PC-3 (cell line): ENCODE data around the gene HCN3. TPM values are rescaled to one million over a fixed set of nuclear protein-coding genes. Genes with fewer than 3 reads are reported as not detected.

ENCODE experiments used
- ATAC-seq: fragments of 200-7000 bp; cut with Tn5 transposase; 2 replicates; pipeline ENCODE4 v1.9.1; 2020; ENCODE audit warnings: mild to moderate bottlenecking, moderate library complexity
- BruUV-seq: library from RNA; stranded (reverse); fragments of 400-500 nt; replicated peaks from 2 replicates; lab custom pipeline; 2021; lab: Mats Ljungman, UMichigan
- CTCF ChIA-PET: fragments of 300-600 bp; sonication (Branson Sonifier 250); formaldehyde crosslinking; loops from one replicate; lab custom pipeline; 2022; ENCODE audit warnings: antibody characterized with exemption; lab: Charles Lee
- POLR2A ChIA-PET: fragments of 300-600 bp; sonication (Branson Sonifier 250); formaldehyde crosslinking; loops from one replicate; lab custom pipeline; 2022; ENCODE audit warnings: antibody characterized with exemption; ENCODE audit not compliant: unreplicated experiment; lab: Charles Lee
- DNase-seq: peaks from one replicate; pipeline ENCODE4 v3.0.0-alpha.2; 2015
- H2AFZ ChIP-seq: fragments of 300-600 bp; sonication (generic); 2 replicates; pipeline ENCODE4 v1.6.0; 2016; ENCODE audit warnings: antibody characterized with exemption, low read length
- H3F3A ChIP-seq: fragments of 300-600 bp; sonication (generic); one replicate; pipeline ENCODE4 v1.6.0; 2017; ENCODE audit warnings: antibody characterized with exemption, low read length, control low read depth, mild to moderate bottlenecking; ENCODE audit not compliant: unreplicated experiment
- H3K27ac ChIP-seq: fragments of 300-600 bp; sonication (generic); 2 replicates; pipeline ENCODE4 v1.5.1; 2016; ENCODE audit warnings: mild to moderate bottlenecking, low read length
- H3K27me3 ChIP-seq: fragments of 300-600 bp; sonication (generic); 2 replicates; pipeline ENCODE4 v1.6.1; 2016; ENCODE audit warnings: low read length, mixed read lengths
- H3K36me3 ChIP-seq: fragments of 300-600 bp; sonication (generic); 2 replicates; pipeline ENCODE4 v1.6.1; 2016; ENCODE audit warnings: low read depth, mixed run types, low read length, mixed read lengths
- H3K4me1 ChIP-seq: fragments of 300-600 bp; sonication (generic); 2 replicates; pipeline ENCODE4 v1.5.1; 2016; ENCODE audit warnings: low read length; ENCODE audit not compliant: insufficient read depth
- H3K4me2 ChIP-seq: fragments of 300-600 bp; sonication (generic); 2 replicates; pipeline ENCODE4 v1.6.0; 2016; ENCODE audit warnings: low read length
- H3K4me3 ChIP-seq: fragments of 300-600 bp; sonication (generic); 2 replicates; pipeline ENCODE4 v1.5.1; 2016; ENCODE audit warnings: mild to moderate bottlenecking, low read length, mixed read lengths
- H3K79me2 ChIP-seq: fragments of 300-600 bp; sonication (generic); 2 replicates; pipeline ENCODE4 v1.6.1; 2017; ENCODE audit warnings: low read length, mixed read lengths
- H3K9ac ChIP-seq: fragments of 300-600 bp; sonication (generic); 2 replicates; pipeline ENCODE4 v1.6.0; 2016; ENCODE audit warnings: mild to moderate bottlenecking, low read length
- H3K9me2 ChIP-seq: fragments of 300-600 bp; sonication (generic); replicated peaks from 2 replicates; pipeline ENCODE4 v1.6.1; 2016; ENCODE audit warnings: mixed run types, low read length, mixed read lengths
- H3K9me3 ChIP-seq: fragments of 300-600 bp; sonication (generic); 2 replicates; pipeline ENCODE4 v1.6.1; 2016; ENCODE audit warnings: low read length, mixed read lengths
- H4K20me1 ChIP-seq: fragments of 300-600 bp; sonication (generic); 2 replicates; pipeline ENCODE4 v1.6.1; 2016; ENCODE audit warnings: low read length, mixed read lengths
- CTCF ChIP-seq: fragments of 300-600 bp; sonication (generic); conservative IDR thresholded peaks from 2 replicates; pipeline ENCODE4 v1.5.1; 2017; ENCODE audit warnings: antibody characterized with exemption, low read depth, mild to moderate bottlenecking, low read length
- EZH2 ChIP-seq: fragments of 300-600 bp; sonication (generic); IDR thresholded peaks from one replicate; pipeline ENCODE4 v1.6.1; 2017; ENCODE audit warnings: antibody characterized with exemption, mild to moderate bottlenecking, low read length; ENCODE audit not compliant: unreplicated experiment
- EZH2phosphoT487 ChIP-seq: fragments of 300-600 bp; sonication (generic); IDR thresholded peaks from 2 replicates; pipeline ENCODE4 v1.6.1; 2018; ENCODE audit warnings: mild to moderate bottlenecking, antibody characterized with exemption, low read length, borderline replicate concordance
- intact Hi-C: fragments of 100-400 bp; cut with micrococcal nuclease; formaldehyde crosslinking; loops from 2 replicates; pipeline ENCODE4 v1.9.0; 2023
- total RNA-seq: library from RNA; depleted of rRNA; stranded (reverse); fragments of >200 nt; gene quantifications from 2 replicates; pipeline ENCODE4 v1.2.3, GENCODE V29; 2014

Gene HCN3
- total RNA-seq, 1 experiment from 2014 or later, result 1.9 TPM

GRCh38 chr1:155325603-155325893 lies 48.3 kb downstream of the HCN3 start:
- Histone ChIP-seq H3K4me3 (peak overlapping the region; percentile 80), H3K9me2 (no peaks in the 10 kb centered on the region), H3K9me3 (no peaks in the 10 kb centered on the region), H3K4me1 (peaks cover 27% of the 10 kb centered on the region), H3K9ac (peak overlapping the region; percentile 84), H3K36me3 (peaks cover 19% of the 10 kb centered on the region), H3K4me2 (peak overlapping the region; percentile 93), H3F3A (no peaks in the 10 kb centered on the region), H3K27me3 (no peaks in the 10 kb centered on the region), H4K20me1 (0 out of 2 replicates have a peak, but pooled peaks cover 3% of the 10 kb centered on the region), H3K27ac (no peak overlapping the region), H2AFZ (peak overlapping the region; percentile 92; the same call in 1 of the 2 replicates), H3K79me2 (peaks cover 29% of the 10 kb centered on the region)
- BruUV-seq, result no TSS peak
- intact Hi-C loops, result loop anchor here (1.0 to 2.0 kb wide), 2 partner anchors 75 to 119 kb away; partner anchors contain the start of gene THBS3
- TF ChIP-seq CTCF (no peak), EZH2phosphoT487 (no peak), EZH2 (no peak)
- POLR2A ChIA-PET, result no interaction called here
- no peak for DNase-seq
- no peak for ATAC-seq
- CTCF ChIA-PET, result interaction anchor here (1.1 kb wide), 1 partner anchor 75 kb away, joined by 4 read pairs; no protein-coding TSS in a partner anchor

- POLR2A ChIA-PET, result no interaction called here
- no TSS peak for BruUV-seq
- H3K36me3 ChIP-seq, result peaks cover 24% of the 10 kb centered on the region
- TF ChIP-seq CTCF, result no peak
- no peak for TF ChIP-seq EZH2
- TF ChIP-seq EZH2phosphoT487, result no peak
- ATAC-seq (no peak), DNase-seq (no peak)
- H4K20me1 ChIP-seq, result 0 out of 2 replicates have a peak, but pooled peaks cover 3% of the 10 kb centered on the region
- H2AFZ ChIP-seq, result no peak overlapping the region
- peaks cover 29% of the 10 kb centered on the region for H3K79me2 ChIP-seq
- H3K9ac ChIP-seq, result no peak overlapping the region
- no peak overlapping the region for H3K27ac ChIP-seq
- H3K27me3 ChIP-seq, result no peaks in the 10 kb centered on the region
- H3K4me2 ChIP-seq, result peak overlapping the region; percentile 93
- CTCF ChIA-PET, result no interaction called here
- no peaks in the 10 kb centered on the region for H3K9me2 ChIP-seq
- no peaks in the 10 kb centered on the region for H3K9me3 ChIP-seq
- intact Hi-C loops, result no loop called here
- H3K4me3 ChIP-seq, result peak overlapping the region; percentile 80
- peaks cover 27% of the 10 kb centered on the region for H3K4me1 ChIP-seq
- H3F3A ChIP-seq, result no peaks in the 10 kb centered on the region
Measured at GRCh38 chr1:155326020-155326526, 48.8 kb downstream of the HCN3 start.

DNA sequence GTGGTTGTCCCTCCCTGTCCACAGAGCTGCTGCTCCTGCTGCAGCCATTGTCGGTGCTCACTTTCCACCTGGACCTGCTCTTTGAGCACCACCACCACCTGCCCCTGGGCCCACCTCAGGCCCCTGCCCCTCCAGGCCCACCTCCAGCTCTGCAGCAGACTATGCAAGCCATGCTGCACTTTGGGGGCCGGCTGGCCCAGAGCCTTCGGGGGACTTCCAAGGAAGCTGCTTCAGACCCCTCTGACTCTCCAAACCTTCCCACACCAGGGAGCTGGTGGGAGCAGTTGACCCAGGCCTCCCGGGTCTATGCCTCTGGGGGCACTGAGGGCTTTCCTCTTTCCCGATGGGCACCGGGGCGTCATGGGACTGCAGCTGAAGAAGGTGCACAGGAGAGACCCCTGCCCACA lies 49.4 kb downstream of the HCN3 start:
- CTCF ChIA-PET, result no interaction called here
- Histone ChIP-seq H3F3A (no peaks in the 10 kb centered on the region), H3K4me3 (no peak overlapping the region), H3K4me2 (0 out of 2 replicates have a peak overlapping the region, but pooled peaks have one; percentile 93), H3K27ac (no peak overlapping the region), H3K9me2 (no peaks in the 10 kb centered on the region), H3K36me3 (peaks cover 27% of the 10 kb centered on the region), H3K79me2 (peaks cover 29% of the 10 kb centered on the region), H4K20me1 (0 out of 2 replicates have a peak, but pooled peaks cover 3% of the 10 kb centered on the region), H3K27me3 (no peaks in the 10 kb centered on the region), H3K9ac (no peak overlapping the region), H3K4me1 (peaks cover 26% of the 10 kb centered on the region), H2AFZ (no peak overlapping the region), H3K9me3 (no peaks in the 10 kb centered on the region)
- DNase-seq (no peak), ATAC-seq (no peak)
- TF ChIP-seq CTCF (no peak), EZH2 (no peak), EZH2phosphoT487 (no peak)
- POLR2A ChIA-PET, result interaction anchor here (0.6 kb wide), 1 partner anchor 16 kb away, joined by 5 read pairs; no protein-coding TSS in a partner anchor
- no TSS peak for BruUV-seq
- intact Hi-C loops, result no loop called here
